ENCODE results near the gene GBP1. TPM values are rescaled to one million over a fixed set of nuclear protein-coding genes. Genes with fewer than 3 reads are reported as not detected.

Gene GBP1
- total and polyA plus RNA-seq, 5 donors from 2014 or later: 70.4 to 124 (median 92.1) TPM

DNA sequence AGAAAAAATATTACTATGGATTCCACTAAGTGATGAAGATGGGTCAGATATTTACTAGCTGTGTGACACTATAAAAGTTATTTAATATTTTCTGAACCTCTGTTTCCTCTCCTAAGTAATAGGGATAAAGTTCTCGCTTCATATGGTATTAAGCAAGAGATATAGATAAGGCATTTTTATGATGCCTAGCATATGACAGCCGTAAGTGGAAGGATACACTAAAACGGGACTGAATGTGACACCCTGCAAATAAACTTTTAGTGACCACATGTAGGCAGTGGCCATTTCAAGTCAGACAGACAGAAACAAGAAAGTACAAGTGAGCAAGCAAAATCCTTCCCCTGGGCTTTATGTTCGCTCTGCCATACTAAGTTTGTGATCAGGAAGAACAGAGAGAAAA is 56.5 kb downstream of the GBP1 start:
- H3K27ac Mint-ChIP-seq: peak overlapping the region in 1 of 3 donors; percentile 9
- ATAC-seq (ENCODE audit: low read depth in 2 of 2) (no peak), DNase-seq (no peak)
- no peaks in the 10 kb centered on the region for H3K27me3 Mint-ChIP-seq
- no peaks in the 10 kb centered on the region for H3K4me1 ChIP-seq (ENCODE audit: control insufficient read depth, insufficient read depth, low read length, poor library complexity, severe bottlenecking)
- no peak overlapping the region for H3K27ac ChIP-seq (ENCODE audit: insufficient read depth, low read length, poor library complexity, severe bottlenecking)
- peaks cover 0 to 6% (median 0%) of the 10 kb centered on the region in 7 donors for H3K9me3 Mint-ChIP-seq
- no peaks in the 10 kb centered on the region for H3K27me3 ChIP-seq (ENCODE audit: control insufficient read depth, insufficient read depth, low read length)
- H3K4me3 ChIP-seq (ENCODE audit: low read depth, low read length): no peak overlapping the region
- H3K4me1 Mint-ChIP-seq: peaks cover 0 to 29% (median 17%) of the 10 kb centered on the region in 4 donors
- H3K9me3 ChIP-seq (ENCODE audit: control insufficient read depth in 2 of 2, low read length in 2 of 2): no peaks in the 10 kb centered on the region
- peaks cover 61% of the 10 kb centered on the region for H3K36me3 Mint-ChIP-seq
- H3K4me3 Mint-ChIP-seq: no peak overlapping the region
- peaks cover 85% of the 10 kb centered on the region for H3K36me3 ChIP-seq (ENCODE audit: control insufficient read depth, insufficient read depth, low read length)

DNA sequence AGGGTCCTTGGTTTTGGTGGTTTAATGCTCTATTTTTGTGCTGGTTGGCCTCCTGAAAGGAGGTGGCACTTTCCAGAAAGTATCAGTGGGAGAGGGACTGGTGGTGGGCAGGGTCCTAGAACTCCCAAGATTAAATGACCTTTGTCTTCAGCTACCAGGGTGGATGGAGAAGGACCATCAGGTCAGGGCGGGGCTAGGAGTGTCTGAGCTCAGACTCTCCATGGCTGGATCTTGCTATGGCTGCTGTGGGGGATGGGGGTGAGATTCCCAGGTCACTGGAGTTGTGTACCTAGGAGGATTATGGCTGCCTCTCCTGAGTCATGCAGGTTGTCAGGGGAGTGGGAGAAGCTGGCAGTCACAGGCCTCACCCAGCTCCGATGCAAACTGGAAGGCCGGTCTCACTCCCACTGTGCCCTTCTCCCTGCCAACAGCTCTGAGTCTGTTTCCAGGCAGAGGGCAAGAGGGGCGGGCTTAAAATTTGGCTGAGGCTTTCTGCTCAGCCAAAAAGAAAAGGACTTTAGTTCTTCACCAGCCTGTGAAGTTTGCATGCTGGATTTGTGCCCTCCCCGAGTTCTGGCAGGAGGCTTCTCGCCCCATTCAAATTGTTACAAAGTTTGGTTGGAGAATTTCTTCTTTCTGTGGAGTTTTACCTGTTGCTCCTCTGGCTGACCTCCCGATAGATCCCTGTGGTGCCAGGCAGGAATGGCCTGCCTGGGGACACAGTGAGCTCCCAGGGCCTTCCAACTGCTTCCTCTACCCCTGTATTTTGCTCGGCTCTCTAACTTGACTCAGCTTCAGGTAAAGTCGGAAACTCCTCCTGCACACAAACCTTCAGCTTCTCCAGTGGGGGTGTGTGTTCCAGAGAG is 59.5 kb downstream of the GBP1 start:
- peaks cover 0 to 1% of the 10 kb centered on the region in 2 experiments for H3K9me3 ChIP-seq (ENCODE audit: control insufficient read depth in 2 of 2, low read length in 2 of 2)
- H3K4me1 Mint-ChIP-seq: peaks cover 17 to 46% (median 38%) of the 10 kb centered on the region in 4 donors
- peaks cover 56% of the 10 kb centered on the region for H3K36me3 ChIP-seq (ENCODE audit: control insufficient read depth, insufficient read depth, low read length)
- no peaks in the 10 kb centered on the region for H3K27me3 ChIP-seq (ENCODE audit: control insufficient read depth, insufficient read depth, low read length)
- ATAC-seq (ENCODE audit: low read depth in 2 of 2): no peak
- H3K27ac ChIP-seq (ENCODE audit: insufficient read depth, low read length, poor library complexity, severe bottlenecking): no peak overlapping the region
- H3K27me3 Mint-ChIP-seq: no peaks in the 10 kb centered on the region
- no peak overlapping the region for H3K4me3 ChIP-seq (ENCODE audit: low read depth, low read length)
- DNase-seq: no peak
- peak overlapping the region in 1 of 4 donors; percentile 13 for H3K4me3 Mint-ChIP-seq
- peak overlapping the region in 1 of 3 donors; percentile 77 for H3K27ac Mint-ChIP-seq
- peaks cover 19% of the 10 kb centered on the region for H3K4me1 ChIP-seq (ENCODE audit: control insufficient read depth, insufficient read depth, low read length, poor library complexity, severe bottlenecking)
- H3K36me3 Mint-ChIP-seq: peaks cover 45% of the 10 kb centered on the region
- H3K9me3 Mint-ChIP-seq: peaks cover 0 to 9% (median 4%) of the 10 kb centered on the region in 7 donors

Other genes starting within 250 kb of the GBP1 start
- 73.6 TPM for gene GTF2B, start 173.6 kb downstream of the GBP1 start, total RNA-seq
- gene GTF2B, start 173.6 kb downstream of the GBP1 start, polyA plus RNA-seq: 10 to 100 TPM; 66.0 to 89.4 (median 76.0) TPM
- gene KYAT3, start 72.6 kb downstream of the GBP1 start, total RNA-seq: 16.5 TPM
- gene KYAT3, start 72.6 kb downstream of the GBP1 start, polyA plus RNA-seq: 10 to 100 TPM; 20.4 to 32.0 (median 24.4) TPM
- gene RBMXL1, start 72.6 kb downstream of the GBP1 start, total RNA-seq: 30.3 TPM
- gene RBMXL1, start 72.6 kb downstream of the GBP1 start, polyA plus RNA-seq: 10 to 100 TPM; 10.6 to 14.0 (median 11.1) TPM
- gene GBP3, start 42.3 kb downstream of the GBP1 start, total RNA-seq: 36.6 TPM
- 10 to 100 TPM; 11.7 to 21.8 (median 18.1) TPM for gene GBP3, start 42.3 kb downstream of the GBP1 start, polyA plus RNA-seq
- 233 TPM for gene GBP2, start 60.9 kb upstream of the GBP1 start, total RNA-seq
- gene GBP2, start 60.9 kb upstream of the GBP1 start, polyA plus RNA-seq: 100 to 1,000 TPM; 189 to 250 (median 234) TPM
- 0.20 TPM for gene GBP7, start 110.8 kb upstream of the GBP1 start, total RNA-seq
- under 1 TPM in 1 of 4 donors, not detected in 3; 0.11 TPM for gene GBP7, start 110.8 kb upstream of the GBP1 start, polyA plus RNA-seq
- gene GBP4, start 133.7 kb upstream of the GBP1 start, total RNA-seq: 64.4 TPM
- 10 to 100 TPM; 30.9 to 54.5 (median 36.3) TPM for gene GBP4, start 133.7 kb upstream of the GBP1 start, polyA plus RNA-seq
- 425 TPM for gene GBP5, start 207.7 kb upstream of the GBP1 start, total RNA-seq
- gene GBP5, start 207.7 kb upstream of the GBP1 start, polyA plus RNA-seq: 100 to 1,000 TPM; 201 to 381 (median 293) TPM